ENCODE data around the gene ELK4.

The ELK4 gene

DNA sequence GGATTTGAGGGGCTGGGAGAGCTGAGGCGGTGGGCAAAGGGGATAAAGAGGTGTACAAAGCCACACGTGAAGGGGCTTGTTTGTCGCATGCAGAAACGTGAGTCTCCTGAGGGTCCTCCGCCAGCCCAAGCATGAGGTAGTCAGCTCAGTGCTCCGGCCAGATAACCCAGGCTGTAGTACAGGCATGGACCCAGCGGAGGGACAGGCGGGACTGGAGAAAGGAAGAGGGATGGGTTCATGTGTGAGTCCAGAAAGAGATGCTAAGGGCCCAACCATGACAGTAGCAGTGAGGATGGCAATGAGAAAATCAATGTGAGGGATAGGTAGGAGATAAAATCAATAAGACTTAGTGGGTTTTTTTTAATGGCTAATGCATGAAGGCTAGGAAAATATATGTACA, 13.7 kb upstream of the ELK4 start:
- no peak overlapping the region for H2BK5ac ChIP-seq (ENCODE audit: low read depth, low read length, poor library complexity)
- no peak overlapping the region for H4K12ac ChIP-seq (ENCODE audit: low read depth, low read length)
- no peak overlapping the region for H3K9ac ChIP-seq (ENCODE audit: low read length)
- H2AFZ ChIP-seq (ENCODE audit: insufficient read depth, low read length, poor library complexity): no peak overlapping the region
- H3K4ac ChIP-seq (ENCODE audit: low read depth, low read length): no peak overlapping the region
- no peak overlapping the region for H2BK12ac ChIP-seq (ENCODE audit: low read length)
- H3K4me3 ChIP-seq (ENCODE audit: low read depth, low read length): no peak overlapping the region
- no peak overlapping the region for H3K4me2 ChIP-seq (ENCODE audit: low read length)
- DNase-seq: no peak
- no peak overlapping the region for H2BK120ac ChIP-seq (ENCODE audit: insufficient read depth, low read length, poor library complexity)
- H3K23ac ChIP-seq (ENCODE audit: low read length): no peak overlapping the region
- H2AK5ac ChIP-seq (ENCODE audit: low read length): no peak overlapping the region
- no peak overlapping the region for H3K27ac ChIP-seq (ENCODE audit: low read depth, low read length)
- no CpG with 5 or more reads among the region's 8 CpGs for WGBS (ENCODE audit: extremely low coverage, insufficient coverage, insufficient read length)
- H3K18ac ChIP-seq (ENCODE audit: low read length): no peak overlapping the region
- no peak overlapping the region for H4K8ac ChIP-seq (ENCODE audit: low read depth, low read length)
- no peaks in the 10 kb centered on the region for H3K9me3 ChIP-seq (ENCODE audit: insufficient read depth, low read depth, low read length)
- H3K4me1 ChIP-seq (ENCODE audit: control insufficient read depth in 1 of 2, insufficient read depth in 2 of 2, low read length in 2 of 2): no peaks in the 10 kb centered on the region
- H3K79me1 ChIP-seq (ENCODE audit: low read length): no peaks in the 10 kb centered on the region
- no peak overlapping the region for H3K14ac ChIP-seq (ENCODE audit: low read length)
- no peak overlapping the region for H4K91ac ChIP-seq (ENCODE audit: low read depth, low read length)
- no peaks in the 10 kb centered on the region for H3K79me2 ChIP-seq (ENCODE audit: control insufficient read depth, insufficient read depth, low read length, poor library complexity)
- H3K27me3 ChIP-seq (ENCODE audit: insufficient read depth, low read length): no peaks in the 10 kb centered on the region
- H3K36me3 ChIP-seq (ENCODE audit: control insufficient read depth in 1 of 2, insufficient read depth in 2 of 2, low read length in 2 of 2): no peaks in the 10 kb centered on the region

DNA sequence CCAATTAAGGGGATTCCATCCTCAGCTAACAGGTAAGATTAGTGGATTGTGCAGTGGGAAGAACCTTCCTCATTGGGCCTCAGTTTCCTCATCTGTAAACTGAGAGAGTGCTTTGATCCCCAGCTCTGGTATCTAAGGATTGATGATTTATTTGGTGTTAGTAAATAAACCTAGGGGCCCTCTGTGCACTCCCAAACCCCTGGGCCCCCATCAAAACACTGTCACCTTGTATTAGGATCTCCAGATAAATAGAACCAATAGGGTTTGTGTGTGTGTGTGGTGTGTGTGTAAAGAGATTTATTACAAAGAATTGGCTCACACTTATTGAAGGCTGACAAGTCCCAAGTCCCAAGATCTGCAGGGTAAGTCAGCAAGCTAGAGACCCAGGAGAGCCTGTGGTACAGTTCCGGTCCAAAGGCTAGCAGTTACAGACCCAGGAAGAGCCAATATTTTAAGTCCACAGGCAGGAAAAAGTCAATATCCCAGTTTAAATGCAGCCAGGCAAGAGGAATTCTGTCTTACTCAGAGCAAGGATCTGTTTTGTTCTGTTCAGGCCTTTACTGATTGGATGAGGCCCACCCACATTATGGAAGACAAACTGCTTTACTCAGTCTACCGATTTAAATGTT, 11.0 kb upstream of the ELK4 start:
- no peak for DNase-seq
- Histone ChIP-seq H3K9ac (ENCODE audit: low read length) (no peak overlapping the region), H3K27ac (ENCODE audit: low read depth, low read length) (no peak overlapping the region), H2AK5ac (ENCODE audit: low read length) (no peak overlapping the region), H3K23ac (ENCODE audit: low read length) (no peak overlapping the region), H3K4ac (ENCODE audit: low read depth, low read length) (no peak overlapping the region), H2BK5ac (ENCODE audit: low read depth, low read length, poor library complexity) (no peak overlapping the region), H3K79me2 (ENCODE audit: control insufficient read depth, insufficient read depth, low read length, poor library complexity) (no peaks in the 10 kb centered on the region), H3K14ac (ENCODE audit: low read length) (no peak overlapping the region), H3K18ac (ENCODE audit: low read length) (no peak overlapping the region), H4K91ac (ENCODE audit: low read depth, low read length) (no peak overlapping the region), H2BK12ac (ENCODE audit: low read length) (no peak overlapping the region), H3K4me2 (ENCODE audit: low read length) (no peak overlapping the region), H2AFZ (ENCODE audit: insufficient read depth, low read length, poor library complexity) (no peak overlapping the region), H3K36me3 (ENCODE audit: control insufficient read depth in 1 of 2, insufficient read depth in 2 of 2, low read length in 2 of 2) (no peaks in the 10 kb centered on the region), H3K4me1 (ENCODE audit: control insufficient read depth in 1 of 2, insufficient read depth in 2 of 2, low read length in 2 of 2) (no peaks in the 10 kb centered on the region), H3K79me1 (ENCODE audit: low read length) (no peaks in the 10 kb centered on the region), H4K8ac (ENCODE audit: low read depth, low read length) (no peak overlapping the region), H3K27me3 (ENCODE audit: insufficient read depth, low read length) (no peaks in the 10 kb centered on the region), H4K12ac (ENCODE audit: low read depth, low read length) (no peak overlapping the region), H2BK120ac (ENCODE audit: insufficient read depth, low read length, poor library complexity) (no peak overlapping the region), H3K4me3 (ENCODE audit: low read depth, low read length) (no peak overlapping the region), H3K9me3 (ENCODE audit: insufficient read depth, low read depth, low read length) (no peaks in the 10 kb centered on the region)
- WGBS (ENCODE audit: extremely low coverage, insufficient coverage, insufficient read length): no CpG with 5 or more reads among the region's 2 CpGs

DNA sequence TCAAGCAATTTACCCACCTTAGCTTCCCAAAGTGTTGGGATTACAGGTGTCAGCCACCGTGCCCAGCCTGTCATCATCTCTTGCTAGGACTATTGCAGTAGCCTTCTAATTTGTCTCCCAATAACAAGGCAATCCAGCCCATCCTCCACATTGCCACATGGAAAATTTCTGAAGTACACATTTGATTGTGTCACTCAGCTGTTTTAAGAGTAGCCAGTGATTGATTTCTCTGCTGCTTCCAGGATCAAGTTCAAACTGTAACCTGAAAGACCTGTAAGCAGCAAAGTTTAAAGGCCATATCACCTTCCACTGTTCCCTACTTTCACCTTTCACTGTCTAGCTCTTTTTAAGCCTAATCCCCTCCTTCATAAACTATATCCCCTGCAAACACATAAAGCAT, 7.8 kb upstream of the ELK4 start:
- H3K18ac ChIP-seq (ENCODE audit: low read length): no peak overlapping the region
- no peak overlapping the region for H3K4ac ChIP-seq (ENCODE audit: low read depth, low read length)
- H3K27ac ChIP-seq (ENCODE audit: low read depth, low read length): no peak overlapping the region
- H3K14ac ChIP-seq (ENCODE audit: low read length): no peak overlapping the region
- H3K79me2 ChIP-seq (ENCODE audit: control insufficient read depth, insufficient read depth, low read length, poor library complexity): no peaks in the 10 kb centered on the region
- no peak for DNase-seq
- H3K9ac ChIP-seq (ENCODE audit: low read length): no peak overlapping the region
- no peaks in the 10 kb centered on the region for H3K27me3 ChIP-seq (ENCODE audit: insufficient read depth, low read length)
- no peak overlapping the region for H4K12ac ChIP-seq (ENCODE audit: low read depth, low read length)
- H3K4me1 ChIP-seq (ENCODE audit: control insufficient read depth in 1 of 2, insufficient read depth in 2 of 2, low read length in 2 of 2): no peaks in the 10 kb centered on the region
- no peak overlapping the region for H3K4me2 ChIP-seq (ENCODE audit: low read length)
- H4K8ac ChIP-seq (ENCODE audit: low read depth, low read length): no peak overlapping the region
- H2BK120ac ChIP-seq (ENCODE audit: insufficient read depth, low read length, poor library complexity): no peak overlapping the region
- no peaks in the 10 kb centered on the region for H3K9me3 ChIP-seq (ENCODE audit: insufficient read depth, low read depth, low read length)
- no peak overlapping the region for H2AK5ac ChIP-seq (ENCODE audit: low read length)
- no peaks in the 10 kb centered on the region for H3K79me1 ChIP-seq (ENCODE audit: low read length)
- H3K4me3 ChIP-seq (ENCODE audit: low read depth, low read length): no peak overlapping the region
- WGBS (ENCODE audit: extremely low coverage, insufficient coverage, insufficient read length): no CpG with 5 or more reads among the region's 1 CpG
- H3K36me3 ChIP-seq (ENCODE audit: control insufficient read depth in 1 of 2, insufficient read depth in 2 of 2, low read length in 2 of 2): no peaks in the 10 kb centered on the region
- no peak overlapping the region for H2AFZ ChIP-seq (ENCODE audit: insufficient read depth, low read length, poor library complexity)
- no peak overlapping the region for H2BK5ac ChIP-seq (ENCODE audit: low read depth, low read length, poor library complexity)
- no peak overlapping the region for H4K91ac ChIP-seq (ENCODE audit: low read depth, low read length)
- no peak overlapping the region for H2BK12ac ChIP-seq (ENCODE audit: low read length)
- no peak overlapping the region for H3K23ac ChIP-seq (ENCODE audit: low read length)

DNA sequence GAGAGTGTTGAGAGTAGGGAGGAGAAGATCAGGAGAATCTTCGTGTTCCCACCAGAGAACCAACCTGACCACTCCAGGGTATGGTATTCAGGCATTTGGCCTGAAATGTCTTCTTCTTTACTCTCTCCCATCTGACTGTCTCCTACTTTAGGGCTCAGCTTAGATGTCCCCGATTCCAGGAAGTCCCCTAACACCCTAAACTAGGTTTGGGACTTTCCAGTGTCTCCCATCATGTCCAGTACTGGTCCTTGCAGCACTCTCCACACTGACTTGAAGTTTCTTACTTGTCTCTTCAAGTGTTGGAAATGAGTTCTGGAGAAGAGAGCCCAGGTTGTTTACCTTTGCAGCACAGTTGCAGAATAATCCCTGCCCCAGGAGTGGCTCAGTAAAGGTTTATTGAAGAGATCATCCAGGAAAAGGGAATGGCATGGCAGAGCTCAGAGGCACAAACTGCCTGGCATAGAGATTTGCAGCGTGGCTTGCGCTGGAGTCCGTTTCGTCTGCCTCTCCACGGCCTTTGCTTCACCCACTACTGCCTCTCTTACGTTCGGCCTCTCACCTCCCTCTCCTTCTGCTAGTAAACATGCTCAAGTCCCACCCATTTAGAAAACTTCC, 6.2 kb upstream of the ELK4 start:
- Histone ChIP-seq H3K23ac (ENCODE audit: low read length) (no peak overlapping the region), H2BK12ac (ENCODE audit: low read length) (no peak overlapping the region), H3K4me1 (ENCODE audit: control insufficient read depth in 1 of 2, insufficient read depth in 2 of 2, low read length in 2 of 2) (no peaks in the 10 kb centered on the region), H3K27me3 (ENCODE audit: insufficient read depth, low read length) (no peaks in the 10 kb centered on the region), H4K91ac (ENCODE audit: low read depth, low read length) (no peak overlapping the region), H3K9me3 (ENCODE audit: insufficient read depth, low read depth, low read length) (no peaks in the 10 kb centered on the region), H3K79me1 (ENCODE audit: low read length) (no peaks in the 10 kb centered on the region), H4K8ac (ENCODE audit: low read depth, low read length) (no peak overlapping the region), H2AK5ac (ENCODE audit: low read length) (no peak overlapping the region), H2AFZ (ENCODE audit: insufficient read depth, low read length, poor library complexity) (no peak overlapping the region), H3K79me2 (ENCODE audit: control insufficient read depth, insufficient read depth, low read length, poor library complexity) (no peaks in the 10 kb centered on the region), H3K14ac (ENCODE audit: low read length) (no peak overlapping the region), H2BK120ac (ENCODE audit: insufficient read depth, low read length, poor library complexity) (no peak overlapping the region), H3K18ac (ENCODE audit: low read length) (no peak overlapping the region), H3K4ac (ENCODE audit: low read depth, low read length) (no peak overlapping the region), H3K9ac (ENCODE audit: low read length) (peak overlapping the region; percentile 49), H3K4me2 (ENCODE audit: low read length) (no peak overlapping the region), H3K36me3 (ENCODE audit: control insufficient read depth in 1 of 2, insufficient read depth in 2 of 2, low read length in 2 of 2) (no peaks in the 10 kb centered on the region), H2BK5ac (ENCODE audit: low read depth, low read length, poor library complexity) (no peak overlapping the region), H3K4me3 (ENCODE audit: low read depth, low read length) (no peak overlapping the region), H3K27ac (ENCODE audit: low read depth, low read length) (no peak overlapping the region), H4K12ac (ENCODE audit: low read depth, low read length) (no peak overlapping the region)
- no peak for DNase-seq
- WGBS (ENCODE audit: extremely low coverage, insufficient coverage, insufficient read length): no CpG with 5 or more reads among the region's 9 CpGs

Measured in trophoblast cell (in vitro differentiated cells and primary cell).